ENCODE results near the gene MEIOSIN.

Gene MEIOSIN

GRCh38 chr19:45790942-45791341 lies 57.7 kb downstream of the MEIOSIN start:
- DNase-seq (ENCODE audit: low read depth): peak; percentile 89
- no peak for TF ChIP-seq POLR2A (IDR thresholded peaks at IDR 0.05; ENCODE audit: extremely low read depth, insufficient read length)
- TF ChIP-seq MYC (IDR thresholded peaks at IDR 0.05; ENCODE audit: low read depth, low read length): no peak
- H3K4me3 ChIP-seq (ENCODE audit: low read depth, low read length): no peak overlapping the region

GRCh38 chr19:45791744-45792469 lies 58.7 kb downstream of the MEIOSIN start:
- no peak for TF ChIP-seq MYC (IDR thresholded peaks at IDR 0.05; ENCODE audit: low read depth, low read length)
- no peak for TF ChIP-seq MAX (IDR thresholded peaks at IDR 0.05; ENCODE audit: low read depth, low read length)
- no peak for TF ChIP-seq POLR2A (IDR thresholded peaks at IDR 0.05; ENCODE audit: extremely low read depth, insufficient read length)
- no peak for TF ChIP-seq CTCF (IDR thresholded peaks at IDR 0.05; ENCODE audit: low read depth, low read length)
- peak overlapping the region; percentile 50 for H3K4me3 ChIP-seq (ENCODE audit: low read depth, low read length)
- DNase-seq (ENCODE audit: low read depth): no peak

DNA sequence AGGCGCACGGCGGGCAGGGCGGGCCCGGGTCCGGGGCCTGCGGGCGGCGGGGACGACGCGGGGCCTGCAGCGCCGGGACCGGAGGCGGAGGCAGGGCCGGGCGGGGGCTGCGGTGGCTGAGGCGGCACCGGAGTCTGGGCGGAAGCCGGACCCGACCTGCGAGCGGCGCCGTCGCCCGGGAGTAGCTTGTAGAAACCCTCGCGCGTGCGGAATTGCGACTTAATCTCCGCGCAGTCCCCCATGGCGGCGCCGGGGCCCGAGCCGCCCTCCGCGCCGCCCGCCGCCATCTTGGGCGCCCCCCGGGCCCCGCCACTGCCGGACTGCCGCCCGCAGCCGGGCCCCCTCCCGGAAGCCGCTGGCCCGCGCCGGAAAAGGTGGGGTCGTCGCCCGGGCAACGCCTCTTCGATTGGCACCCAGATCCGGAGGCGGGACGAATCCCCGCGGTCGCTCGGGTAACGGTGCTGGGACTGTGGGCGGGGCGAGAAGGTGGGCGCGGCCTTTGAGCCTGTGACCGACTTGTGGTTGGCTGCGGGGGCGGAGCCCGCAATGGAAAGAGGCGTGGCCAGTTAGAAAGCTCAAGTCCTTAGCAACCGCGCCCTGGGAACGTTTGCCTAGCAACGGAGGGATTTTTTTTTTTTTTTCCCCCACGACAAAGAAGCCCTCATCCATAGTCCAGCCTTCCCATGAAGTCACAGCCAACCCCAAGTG lies 59.4 kb downstream of the MEIOSIN start, which contains the start of gene DMWD:
DMWD (minus strand) TSS at position 376 of the 708 bp plus-strand sequence; CDS start at position 287, 89 bp downstream.
- H3K4me3 ChIP-seq (ENCODE audit: low read depth, low read length): peak within 1 kb of the TSS; percentile 50
- peak; percentile 41 for TF ChIP-seq MAX (IDR thresholded peaks at IDR 0.05; ENCODE audit: low read depth, low read length)
- peak; percentile 52 for TF ChIP-seq POLR2A (IDR thresholded peaks at IDR 0.05; ENCODE audit: extremely low read depth, insufficient read length)
- no peak for TF ChIP-seq CTCF (IDR thresholded peaks at IDR 0.05; ENCODE audit: low read depth, low read length)
- DNase-seq (ENCODE audit: low read depth): peak; percentile 93

- DNase-seq (ENCODE audit: low read depth): no peak
- H3K4me3 ChIP-seq (ENCODE audit: low read depth, low read length): peak overlapping the region; percentile 42
- TF ChIP-seq CTCF (IDR thresholded peaks at IDR 0.05; ENCODE audit: low read depth, low read length) (no peak), MAX (IDR thresholded peaks at IDR 0.05; ENCODE audit: low read depth, low read length) (no peak), MYC (IDR thresholded peaks at IDR 0.05; ENCODE audit: low read depth, low read length) (no peak), POLR2A (IDR thresholded peaks at IDR 0.05; ENCODE audit: extremely low read depth, insufficient read length) (no peak)
These were observed 59.9 kb downstream of the MEIOSIN start for GRCh38 chr19:45793178-45793564.

DNA sequence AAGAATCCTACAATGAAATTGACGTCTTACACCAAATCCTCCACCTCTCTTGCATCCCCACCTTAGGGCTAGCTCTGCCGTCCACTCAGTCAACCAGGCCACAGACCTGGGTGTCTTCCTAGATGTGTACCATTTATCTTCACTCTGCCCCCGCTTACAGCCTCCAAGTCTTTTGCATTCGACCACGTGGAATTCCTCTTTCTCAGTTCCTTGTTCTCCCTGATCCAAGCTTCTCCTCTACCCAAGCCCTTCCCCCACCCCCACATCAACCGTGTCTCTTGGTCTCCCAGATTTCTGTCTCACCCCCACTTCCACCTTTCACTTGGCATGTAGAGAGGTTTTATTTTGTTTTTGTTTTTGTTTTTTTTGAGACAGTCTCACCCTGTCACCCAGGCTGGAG lies 60.6 kb downstream of the MEIOSIN start:
- no peak overlapping the region for H3K4me3 ChIP-seq (ENCODE audit: low read depth, low read length)
- no peak for DNase-seq (ENCODE audit: low read depth)
- no peak for TF ChIP-seq MYC (IDR thresholded peaks at IDR 0.05; ENCODE audit: low read depth, low read length)
- no peak for TF ChIP-seq CTCF (IDR thresholded peaks at IDR 0.05; ENCODE audit: low read depth, low read length)
- no peak for TF ChIP-seq MAX (IDR thresholded peaks at IDR 0.05; ENCODE audit: low read depth, low read length)
- TF ChIP-seq POLR2A (IDR thresholded peaks at IDR 0.05; ENCODE audit: extremely low read depth, insufficient read length): no peak

- H3K4me3 ChIP-seq (ENCODE audit: low read depth, low read length): no peak overlapping the region
- TF ChIP-seq MAX (IDR thresholded peaks at IDR 0.05; ENCODE audit: low read depth, low read length): no peak
- no peak for TF ChIP-seq CTCF (IDR thresholded peaks at IDR 0.05; ENCODE audit: low read depth, low read length)
- TF ChIP-seq POLR2A (IDR thresholded peaks at IDR 0.05; ENCODE audit: extremely low read depth, insufficient read length): no peak
- TF ChIP-seq MYC (IDR thresholded peaks at IDR 0.05; ENCODE audit: low read depth, low read length): no peak
- no peak for DNase-seq (ENCODE audit: low read depth)
These were observed 61.4 kb downstream of the MEIOSIN start for GRCh38 chr19:45794627-45795026.
